HG02852 (cell line): ENCODE measurements around the gene RNASE7.
"Not testable (repeated sequence)": the region's sequence is repeated elsewhere in the genome, so short reads cannot be mapped to it uniquely, and the experiment has no call there.

ENCODE experiments used
- ATAC-seq: cut with Tn5 transposase; IDR thresholded peaks from one replicate; pipeline ENCODE4 v1.9.1; 2021; ENCODE audit warnings: mild to moderate bottlenecking, moderate library complexity; ENCODE audit not compliant: unreplicated experiment

The RNASE7 gene

GRCh38 chr14:21023174-21023573 is 19.0 kb upstream of the RNASE7 start:
- ATAC-seq: no peak

DNA sequence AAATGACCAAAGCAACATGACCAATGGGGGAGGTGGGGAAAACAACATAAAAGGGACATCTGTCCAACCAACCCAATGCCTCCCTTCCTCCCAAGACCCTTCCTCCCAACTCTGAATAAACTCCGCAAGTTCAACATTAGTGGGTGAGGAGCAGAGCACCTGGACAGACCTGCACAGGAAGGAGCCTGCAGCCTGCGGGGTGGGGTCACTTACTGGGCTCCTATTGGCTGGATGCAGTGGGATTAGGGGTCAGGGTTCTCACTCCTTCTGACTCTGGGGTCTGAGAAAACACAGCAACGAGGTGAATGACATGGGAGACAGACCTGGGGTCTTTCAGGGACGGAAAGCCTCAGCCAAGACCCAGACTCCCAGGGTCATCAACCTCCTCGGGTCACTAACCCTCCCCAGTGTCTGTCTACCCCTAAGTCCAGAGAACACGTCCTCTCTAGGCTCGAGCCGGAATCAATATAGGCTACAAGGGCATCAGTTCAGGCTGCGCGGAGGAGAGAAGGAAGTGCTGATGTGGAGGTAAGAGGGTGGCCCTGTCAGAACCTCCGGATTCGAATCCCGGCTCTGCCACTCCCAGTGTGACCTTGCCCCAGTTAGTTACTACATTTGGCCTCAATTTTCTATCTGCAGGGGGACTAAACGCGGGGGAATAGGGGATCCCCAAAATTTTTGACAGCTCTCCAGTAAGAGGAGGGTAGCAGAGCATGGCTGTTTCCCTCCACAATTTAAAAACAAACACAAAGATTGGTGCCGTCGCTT is 18.2 kb upstream of the RNASE7 start:
- ATAC-seq: no peak

- peak; percentile 55 for ATAC-seq
These were observed 17.4 kb upstream of the RNASE7 start, which contains the start of gene NDRG2 for GRCh38 chr14:21024585-21025370. Gene NDRG2 (minus strand): TSS chr14:21025061. CDS start chr14:21023315, 1,746 bp downstream.

DNA sequence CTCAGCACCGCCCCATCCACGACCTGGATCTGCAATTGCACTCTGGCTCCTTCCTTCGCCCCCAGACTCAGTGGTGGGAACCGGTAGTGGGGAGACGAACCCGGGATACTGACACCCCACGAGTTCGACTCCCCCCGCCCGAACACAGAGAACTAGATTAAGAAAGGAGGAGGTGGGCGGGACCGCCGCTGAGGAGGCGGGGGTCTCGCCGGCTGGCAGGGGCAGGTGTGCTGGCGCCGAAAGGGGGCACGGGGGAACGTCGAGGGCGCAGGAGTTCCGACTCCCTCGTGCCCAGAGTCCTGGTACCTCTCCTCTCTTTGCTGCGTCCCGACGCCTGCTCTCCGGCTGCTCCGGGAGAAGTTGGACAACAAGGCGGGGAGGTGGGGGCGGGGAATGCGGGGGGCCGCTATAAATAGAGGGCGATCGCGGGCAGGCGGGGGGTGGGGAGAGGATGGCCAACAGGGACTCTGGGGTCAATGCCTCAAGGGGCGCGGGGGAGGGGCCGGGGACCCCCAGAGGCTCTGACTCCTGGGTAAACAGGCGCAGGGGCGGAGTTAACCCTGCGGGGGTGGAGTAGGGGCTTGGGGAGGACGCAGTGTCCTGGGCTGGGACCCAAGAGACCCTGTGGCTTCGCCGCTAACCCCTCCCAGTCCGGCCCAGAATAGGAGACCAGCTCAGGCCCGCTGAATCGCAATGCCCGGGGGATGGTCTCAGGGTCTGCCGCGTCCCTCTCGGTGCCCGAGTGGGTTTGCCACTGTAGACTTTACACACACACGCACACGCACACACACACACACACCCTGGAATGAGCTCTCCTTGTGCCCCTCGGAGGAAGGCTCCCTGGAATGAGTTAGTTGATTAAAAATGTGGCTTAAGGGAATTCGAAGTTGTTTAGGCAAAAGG is 16.5 kb upstream of the RNASE7 start:
- no peak for ATAC-seq

DNA sequence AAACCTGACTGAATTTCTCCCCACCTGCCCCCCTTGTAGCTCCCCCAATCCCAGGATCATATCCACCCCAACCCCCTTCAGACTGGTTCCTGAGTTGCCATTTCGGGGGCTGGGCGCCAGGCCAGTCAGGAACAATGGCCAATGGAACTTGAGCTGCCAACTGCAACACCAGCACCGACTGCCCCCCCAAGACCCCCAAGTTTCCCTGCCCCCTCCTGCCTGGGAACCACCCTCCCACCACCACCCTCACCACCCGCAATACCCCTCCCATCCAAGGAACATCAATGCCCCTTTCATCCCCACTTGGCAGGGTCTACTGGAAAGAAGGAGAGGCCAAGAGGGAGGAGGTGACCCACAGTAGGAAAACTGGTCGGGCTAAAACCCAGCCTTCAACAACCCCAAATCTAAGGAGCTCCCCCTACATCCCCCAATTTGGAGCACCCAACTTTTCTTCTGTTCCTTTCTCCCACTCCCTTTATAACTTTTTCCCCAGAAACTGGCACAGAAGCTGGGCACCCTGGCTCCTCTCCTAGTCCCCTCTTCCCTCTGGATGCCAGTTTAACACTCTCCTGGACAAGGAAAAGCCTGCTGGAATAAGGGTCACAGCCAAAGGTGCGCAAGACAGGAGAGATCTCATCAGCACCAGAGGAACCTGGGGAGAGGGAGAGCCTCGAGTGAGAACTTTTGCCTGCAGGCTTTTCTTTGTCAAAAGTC is 15.7 kb upstream of the RNASE7 start:
- no peak for ATAC-seq

- ATAC-seq: no peak
These were observed 15.2 kb upstream of the RNASE7 start for GRCh38 chr14:21026988-21027315.

- no peak for ATAC-seq
These were observed 12.2 kb upstream of the RNASE7 start, which contains the start of gene TPPP2 for GRCh38 chr14:21029917-21030316. Gene TPPP2 (plus strand): TSS chr14:21030217. CDS start chr14:21030582, 365 bp downstream.

- ATAC-seq: no peak
These were observed 11.6 kb upstream of the RNASE7 start for GRCh38 chr14:21030531-21030930.

- ATAC-seq: no peak
These were observed 9.6 kb upstream of the RNASE7 start for GRCh38 chr14:21032326-21033132.

DNA sequence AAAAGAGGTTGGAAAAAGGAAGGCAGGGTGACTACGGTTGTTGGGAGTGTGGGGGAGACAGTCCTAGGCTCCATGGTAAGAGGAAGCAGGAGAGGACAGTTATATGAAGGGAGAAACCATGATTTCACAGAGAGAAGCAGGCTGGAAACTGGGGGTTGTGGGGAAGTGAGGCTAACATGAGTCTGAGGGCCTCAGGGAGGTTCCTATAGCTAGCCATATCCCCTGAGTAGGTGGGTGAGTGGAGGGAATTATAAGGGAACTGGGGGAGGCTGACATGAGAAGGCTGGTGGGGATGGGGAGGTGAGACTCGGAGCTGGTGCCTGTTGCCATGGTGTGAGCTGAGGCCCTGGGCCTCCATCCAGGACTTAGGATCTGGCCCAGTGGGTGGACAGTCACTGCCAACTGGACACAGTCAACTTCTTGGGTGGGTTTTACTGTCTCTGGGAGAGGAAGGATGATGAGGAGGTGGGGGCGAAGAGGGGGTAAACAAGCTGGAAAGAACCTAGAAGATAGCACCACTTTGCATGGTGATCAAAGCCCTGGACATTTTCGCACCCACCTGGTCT is 8.9 kb upstream of the RNASE7 start:
- no peak for ATAC-seq

GRCh38 chr14:21034707-21035106 is 7.5 kb upstream of the RNASE7 start, which contains the start of gene RNASE13:
Gene RNASE13 (minus strand): TSS chr14:21034807. CDS start chr14:21034288, 519 bp downstream.
- ATAC-seq: no peak

DNA sequence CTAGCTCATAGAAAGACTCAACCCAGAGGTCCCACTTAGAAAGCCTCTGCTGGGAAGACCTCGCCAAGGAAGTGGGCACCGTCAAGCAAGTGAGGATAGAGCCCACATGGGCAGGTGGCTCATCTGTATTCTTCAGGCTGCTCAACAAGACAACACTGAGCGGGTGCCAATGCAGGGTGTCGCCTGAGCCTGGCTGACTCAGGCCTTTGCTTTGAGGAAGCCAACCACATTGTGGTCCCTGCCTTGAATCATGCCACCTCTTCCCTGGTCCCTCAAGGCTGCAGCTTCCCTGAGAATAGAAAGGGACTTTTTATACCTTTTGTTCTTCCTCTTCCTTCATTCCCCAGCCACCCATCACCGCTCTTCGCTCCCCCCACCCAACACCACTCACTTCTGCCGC is 5.4 kb upstream of the RNASE7 start:
- ATAC-seq: no peak

DNA sequence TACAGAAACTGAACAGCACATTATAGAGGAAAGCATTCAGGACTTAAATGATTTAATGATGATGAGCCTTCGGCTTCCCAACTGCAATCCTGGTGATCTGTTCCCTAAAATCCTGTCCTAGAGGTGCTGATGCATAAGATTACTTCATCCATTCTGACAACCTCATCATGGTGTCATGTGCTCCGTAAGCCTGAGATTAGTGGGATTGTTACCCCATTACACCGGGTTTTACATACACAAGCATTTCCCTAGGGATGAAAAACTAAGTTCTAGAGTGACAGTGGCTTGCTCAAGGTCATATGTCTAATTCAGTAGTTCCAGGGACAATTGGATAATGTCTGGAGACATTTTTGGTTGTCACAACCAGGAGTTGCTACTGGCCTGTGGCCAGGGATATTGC is 5.0 kb upstream of the RNASE7 start:
- no peak for ATAC-seq

DNA sequence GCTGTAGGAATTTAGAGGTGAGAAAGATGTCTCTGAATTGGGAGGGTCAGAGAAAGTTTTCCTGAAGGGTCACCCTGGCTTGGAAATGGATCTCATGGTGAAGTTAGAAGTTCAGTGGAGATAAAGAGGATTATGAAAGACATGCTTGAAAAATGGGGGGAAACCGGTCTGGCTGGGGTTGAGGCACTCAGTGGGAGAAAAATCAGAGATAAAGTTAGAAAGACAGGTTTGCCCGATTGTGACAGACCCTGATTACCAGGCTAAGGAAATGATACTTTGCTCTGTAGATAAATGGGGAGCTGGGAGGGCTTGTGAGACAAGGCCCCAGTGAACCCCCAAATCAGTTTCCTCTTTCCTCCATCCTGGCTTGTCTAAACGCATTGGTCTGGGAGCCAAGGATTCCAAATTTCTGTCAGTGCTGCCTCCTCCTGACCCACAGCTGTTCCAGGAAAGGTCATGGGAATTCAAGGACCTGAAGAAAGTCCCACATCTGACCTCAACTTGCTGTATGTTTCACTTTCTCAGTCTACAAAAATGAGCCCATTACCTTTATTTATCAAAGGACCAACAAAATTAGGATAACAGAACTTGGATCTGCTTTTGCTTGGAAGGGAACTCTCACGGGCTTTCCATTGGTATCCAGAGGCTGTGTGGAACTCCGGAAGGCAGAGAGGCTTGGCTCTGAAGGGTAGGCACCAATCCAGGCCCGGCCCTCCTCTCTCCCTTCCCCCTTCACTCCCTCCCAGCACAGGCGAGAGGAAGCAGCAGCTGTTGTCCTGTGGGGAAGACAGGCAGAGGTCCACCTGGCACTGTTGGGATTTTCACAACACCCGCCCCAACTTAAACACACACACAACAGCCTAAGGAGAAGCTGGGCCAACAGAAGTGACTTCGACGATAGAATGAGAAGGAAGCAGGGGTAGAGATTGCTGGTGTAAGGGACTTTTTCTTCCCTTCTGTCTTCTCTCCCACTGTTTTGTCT is 3.4 kb upstream of the RNASE7 start:
- ATAC-seq: no peak

GRCh38 chr14:21039585-21040369 is 2.4 kb upstream of the RNASE7 start:
- no peak for ATAC-seq

DNA sequence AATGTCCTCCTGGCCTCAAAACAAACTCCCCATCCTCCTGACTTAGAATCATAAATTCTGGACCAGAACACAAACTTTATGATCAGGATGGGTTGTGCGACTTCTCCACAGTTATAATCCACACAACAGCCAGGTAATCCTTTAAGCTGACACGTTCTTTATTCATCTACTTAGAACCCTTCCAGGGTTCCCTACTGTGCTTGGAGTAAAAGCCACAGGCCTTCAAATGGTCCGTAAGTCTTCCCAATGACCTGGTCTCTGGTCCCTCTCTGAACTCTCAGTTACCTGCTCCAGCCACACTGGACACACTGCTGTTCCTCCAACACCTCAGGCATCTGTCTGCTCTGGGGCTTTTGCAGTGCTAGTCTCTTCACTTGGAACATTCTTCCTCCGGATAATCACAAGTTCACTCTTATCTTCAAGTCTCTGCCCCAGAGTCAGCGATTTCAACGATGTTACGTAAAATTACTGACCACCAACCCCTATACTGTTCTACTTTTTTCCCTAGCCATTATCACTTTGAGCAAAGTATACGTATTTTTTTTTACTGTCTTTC is 1.7 kb upstream of the RNASE7 start:
- no peak for ATAC-seq

DNA sequence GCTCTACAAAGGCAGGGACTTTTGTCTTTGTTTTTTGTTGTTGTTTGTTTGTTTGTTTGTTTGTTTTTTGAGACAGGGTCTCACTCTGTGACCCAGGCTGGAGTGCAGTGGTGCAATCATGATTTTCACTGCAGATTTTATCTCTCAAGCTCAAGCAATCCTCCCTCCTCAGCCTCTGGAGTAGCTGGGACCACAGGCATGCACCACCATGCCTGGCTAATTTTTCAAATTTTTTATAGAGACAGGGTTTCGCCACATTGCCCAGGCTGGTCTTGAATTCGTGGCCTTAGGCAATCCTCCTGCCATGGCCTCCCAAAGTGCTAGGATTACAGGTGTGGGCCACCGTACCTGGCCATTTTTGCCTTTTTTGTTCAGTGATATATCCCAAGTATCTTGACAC is 1.2 kb upstream of the RNASE7 start:
- ATAC-seq: not testable (repeated sequence)
